GM12874 (cell line): ENCODE measurements around the gene AGPS.

ENCODE experiments used
- CTCF ChIP-seq: IDR thresholded peaks from 2 replicates; pipeline ENCODE4 v1.5.1; 2011; ENCODE audit warnings: low read depth, mild to moderate bottlenecking, control low read depth, low read length, moderate library complexity; ENCODE audit not compliant: insufficient read depth

Gene AGPS

GRCh38 chr2:177434475-177434874 is 41.9 kb downstream of the AGPS start:
- no peak for TF ChIP-seq CTCF

GRCh38 chr2:177445200-177445599 is 52.6 kb downstream of the AGPS start:
- TF ChIP-seq CTCF: no peak

GRCh38 chr2:177448031-177448430 is 55.5 kb downstream of the AGPS start:
- TF ChIP-seq CTCF: no peak

GRCh38 chr2:177449159-177449558 is 56.6 kb downstream of the AGPS start:
- no peak for TF ChIP-seq CTCF

GRCh38 chr2:177455187-177455586 is 62.6 kb downstream of the AGPS start:
- TF ChIP-seq CTCF: no peak

GRCh38 chr2:177460973-177461585 is 68.5 kb downstream of the AGPS start:
- no peak for TF ChIP-seq CTCF

GRCh38 chr2:177464549-177464948 is 72.0 kb downstream of the AGPS start:
- TF ChIP-seq CTCF: no peak
